NK-92 treated with Interleukin-12 subunit alpha and Interleukin-12 subunit beta, amount 100 ng/mL, for 24 hours (cell line): ENCODE results near the gene CELF4.

ENCODE experiments used
- DNase-seq: peaks from one replicate; lab custom pipeline; 2025; lab: John Stamatoyannopoulos, UW

The CELF4 gene

GRCh38 chr18:37412333-37412732 is 153.3 kb downstream of the CELF4 start:
- DNase-seq: no peak

GRCh38 chr18:37409878-37410277 is 155.7 kb downstream of the CELF4 start:
- DNase-seq: no peak

- DNase-seq: no peak
Observed at GRCh38 chr18:37408676-37409265, 156.8 kb downstream of the CELF4 start.

- no peak for DNase-seq
Observed at GRCh38 chr18:37407571-37407970, 158.0 kb downstream of the CELF4 start.

GRCh38 chr18:37405772-37406171 is 159.8 kb downstream of the CELF4 start:
- no peak for DNase-seq

GRCh38 chr18:37405229-37405628 is 160.4 kb downstream of the CELF4 start:
- no peak for DNase-seq

- no peak for DNase-seq
Observed at GRCh38 chr18:37403788-37404187, 161.8 kb downstream of the CELF4 start.

- no peak for DNase-seq
Observed at GRCh38 chr18:37403100-37403781, 162.4 kb downstream of the CELF4 start.

- DNase-seq: no peak
Observed at GRCh38 chr18:37402735-37403099, 162.9 kb downstream of the CELF4 start.

GRCh38 chr18:37400802-37401201 is 164.8 kb downstream of the CELF4 start:
- no peak for DNase-seq

GRCh38 chr18:37398248-37398920 is 167.2 kb downstream of the CELF4 start:
- DNase-seq: no peak

- DNase-seq: no peak
Observed at GRCh38 chr18:37397814-37398213, 167.8 kb downstream of the CELF4 start.

GRCh38 chr18:37396971-37397720 is 168.5 kb downstream of the CELF4 start:
- no peak for DNase-seq

- DNase-seq: no peak
Observed at GRCh38 chr18:37395631-37396030, 170.0 kb downstream of the CELF4 start.

- no peak for DNase-seq
Observed at GRCh38 chr18:37395138-37395537, 170.5 kb downstream of the CELF4 start.

GRCh38 chr18:37394610-37394965 is 171.0 kb downstream of the CELF4 start:
- DNase-seq: no peak

GRCh38 chr18:37393945-37394609 is 171.5 kb downstream of the CELF4 start:
- DNase-seq: no peak

GRCh38 chr18:37393221-37393827 is 172.3 kb downstream of the CELF4 start:
- DNase-seq: no peak

GRCh38 chr18:37392648-37393047 is 172.9 kb downstream of the CELF4 start:
- no peak for DNase-seq

GRCh38 chr18:37391698-37392548 is 173.7 kb downstream of the CELF4 start:
- no peak for DNase-seq

- no peak for DNase-seq
Observed at GRCh38 chr18:37391156-37391555, 174.4 kb downstream of the CELF4 start.
